Cardiac muscle cell (in vitro differentiated cells and primary cell): ENCODE data around the gene SHROOM2. TPM values are rescaled to one million over a fixed set of nuclear protein-coding genes. Genes with fewer than 3 reads are reported as not detected.

Experiments
- DNase-seq, 2 donors: peaks; one replicate each; pipeline versions ENCODE4 v3.0.0 to v3.0.0-alpha.2; 2010 to 2017; ENCODE audit warnings: low read depth in 1 of 2, low spot score in 1 of 2
- H3K27ac ChIP-seq: fragments of 200-600 bp; sonication (generic); 2 replicates; pipeline ENCODE4 v1.5.1; 2016
- H3K27me3 ChIP-seq: fragments of 200-600 bp; sonication (generic); 2 replicates; pipeline ENCODE4 v1.6.0; 2016; ENCODE audit warnings: control low read depth
- H3K36me3 ChIP-seq: fragments of 200-600 bp; sonication (generic); 2 replicates; pipeline ENCODE4 v1.5.1; 2016; ENCODE audit warnings: control low read depth
- H3K4me1 ChIP-seq: fragments of 200-600 bp; sonication (generic); 2 replicates; pipeline ENCODE4 v1.8.1; 2017; ENCODE audit warnings: low read depth, mild to moderate bottlenecking, mixed run types
- H3K4me3 ChIP-seq: fragments of 200-600 bp; sonication (generic); 2 replicates; pipeline ENCODE4 v1.5.1; 2016; ENCODE audit warnings: mild to moderate bottlenecking
- H3K9me3 ChIP-seq: fragments of 200-600 bp; sonication (generic); 2 replicates; pipeline ENCODE4 v1.5.1; 2017; ENCODE audit warnings: low read depth, mild to moderate bottlenecking, control low read depth
- CTCF ChIP-seq: IDR thresholded peaks from 2 replicates; pipeline ENCODE4 v1.5.1; 2012; ENCODE audit warnings: low read depth, mild to moderate bottlenecking, low read length
- polyA plus RNA-seq: library from polyadenylated mRNA; unstranded; fragments of >200 nt; fragmentation: Nextera tagmentation; extraction: Ambion mirVana; gene quantifications from 2 replicates; pipeline ENCODE4 v1.2.1, GENCODE V29; 2016
- total RNA-seq: library from RNA; depleted of rRNA; stranded (reverse); fragments of >200 nt; gene quantifications from 2 replicates; pipeline ENCODE4 v1.2.3, GENCODE V29; 2016

SHROOM2 gene
- total and polyA plus RNA-seq, 2 experiments from 2014 or later = 14.8 to 32.9 TPM

GRCh38 chrX:9997041-9997440 lies 210.8 kb downstream of the SHROOM2 start:
- no peaks in the 10 kb centered on the region for H3K9me3 ChIP-seq
- TF ChIP-seq CTCF = no peak
- no peak for DNase-seq
- H3K27me3 ChIP-seq = no peaks in the 10 kb centered on the region
- no peak overlapping the region for H3K4me3 ChIP-seq
- H3K27ac ChIP-seq = no peak overlapping the region
- H3K36me3 ChIP-seq = no peaks in the 10 kb centered on the region
- H3K4me1 ChIP-seq = no peaks in the 10 kb centered on the region

- Histone ChIP-seq H3K4me1 (no peaks in the 10 kb centered on the region), H3K4me3 (no peak overlapping the region), H3K27ac (no peak overlapping the region), H3K27me3 (no peaks in the 10 kb centered on the region), H3K9me3 (no peaks in the 10 kb centered on the region), H3K36me3 (no peaks in the 10 kb centered on the region)
- TF ChIP-seq CTCF = no peak
- no peak for DNase-seq
These were observed 211.3 kb downstream of the SHROOM2 start for GRCh38 chrX:9997524-9997923.

Other genes starting within 250 kb of the SHROOM2 start
- gene GPR143, start 20.6 kb upstream of the SHROOM2 start, total RNA-seq = 4.5 and 6.3 TPM in 2 replicates
- 7.1 and 12.8 TPM in 2 replicates for gene GPR143, start 20.6 kb upstream of the SHROOM2 start, polyA plus RNA-seq
- gene CLDN34, start 180.9 kb downstream of the SHROOM2 start, total RNA-seq = 0.14 TPM in 1 of 2 replicates, not detected in the other
- not detected in 2 replicates for gene CLDN34, start 180.9 kb downstream of the SHROOM2 start, polyA plus RNA-seq